Bronchial epithelial cell (primary cell): ENCODE results near the gene PSTPIP2. TPM values are rescaled to one million over a fixed set of nuclear protein-coding genes. Genes with fewer than 3 reads are reported as not detected.

Experiments
- DNase-seq: peaks from one replicate; pipeline ENCODE4 v3.0.0-alpha.2; 2010; ENCODE audit warnings: low read depth
- FAIRE-seq: peaks from 2 replicates; lab custom pipeline; 2011; peaks lifted over from hg19 to GRCh38; lab: Jason Lieb, UNC
- H3K27me3 ChIP-seq: 2 replicates; pipeline ENCODE4 v1.5.1; 2011; ENCODE audit warnings: low read length; ENCODE audit not compliant: control insufficient read depth, insufficient read depth
- H3K36me3 ChIP-seq: 2 replicates; pipeline ENCODE4 v1.5.1; 2011; ENCODE audit warnings: low read length; ENCODE audit not compliant: control insufficient read depth, insufficient read depth
- H3K4me3 ChIP-seq: 2 replicates; pipeline ENCODE4 v1.5.1; 2011; ENCODE audit warnings: mild to moderate bottlenecking, low read depth, low read length, control low read depth
- total RNA-seq: library from RNA; depleted of rRNA; stranded (reverse); fragments of >200 nt; gene quantifications from 2 replicates; pipeline ENCODE4 v1.2.1, GENCODE V29; 2014
- TF ChIP-seq, protein P1 (sequence below): IDR thresholded peaks from 2 replicates; pipeline ENCODE4 v1.5.1; 2011; ENCODE audit warnings: mild to moderate bottlenecking, moderate library complexity, low read length, control low read depth, inconsistent platforms; ENCODE audit not compliant: insufficient read depth, severe bottlenecking

PSTPIP2 gene
- total RNA-seq, 1 donor from 2014 or later: 6.6 TPM

DNA sequence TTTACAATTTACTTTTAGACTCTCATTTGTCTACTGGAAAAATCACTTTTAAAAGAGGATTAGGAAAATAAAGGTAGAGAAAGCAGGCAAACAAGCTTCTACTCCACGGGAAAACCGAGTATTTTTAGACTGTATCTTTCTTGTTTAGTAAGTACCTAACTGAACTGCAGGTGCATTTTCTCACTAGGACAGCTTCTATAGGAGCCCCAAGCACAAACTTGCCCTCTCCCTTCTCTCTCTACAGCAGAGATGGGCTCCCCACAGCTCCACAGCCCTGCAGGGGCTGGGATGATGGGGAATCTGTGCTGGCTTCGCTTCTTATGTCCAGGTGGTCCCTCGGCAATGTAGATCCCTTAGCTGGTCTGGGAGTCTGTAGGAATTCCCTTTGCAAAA lies 16.2 kb downstream of the PSTPIP2 start:
- FAIRE-seq (no peak), DNase-seq (no peak)
- TF ChIP-seq, protein P1, sequence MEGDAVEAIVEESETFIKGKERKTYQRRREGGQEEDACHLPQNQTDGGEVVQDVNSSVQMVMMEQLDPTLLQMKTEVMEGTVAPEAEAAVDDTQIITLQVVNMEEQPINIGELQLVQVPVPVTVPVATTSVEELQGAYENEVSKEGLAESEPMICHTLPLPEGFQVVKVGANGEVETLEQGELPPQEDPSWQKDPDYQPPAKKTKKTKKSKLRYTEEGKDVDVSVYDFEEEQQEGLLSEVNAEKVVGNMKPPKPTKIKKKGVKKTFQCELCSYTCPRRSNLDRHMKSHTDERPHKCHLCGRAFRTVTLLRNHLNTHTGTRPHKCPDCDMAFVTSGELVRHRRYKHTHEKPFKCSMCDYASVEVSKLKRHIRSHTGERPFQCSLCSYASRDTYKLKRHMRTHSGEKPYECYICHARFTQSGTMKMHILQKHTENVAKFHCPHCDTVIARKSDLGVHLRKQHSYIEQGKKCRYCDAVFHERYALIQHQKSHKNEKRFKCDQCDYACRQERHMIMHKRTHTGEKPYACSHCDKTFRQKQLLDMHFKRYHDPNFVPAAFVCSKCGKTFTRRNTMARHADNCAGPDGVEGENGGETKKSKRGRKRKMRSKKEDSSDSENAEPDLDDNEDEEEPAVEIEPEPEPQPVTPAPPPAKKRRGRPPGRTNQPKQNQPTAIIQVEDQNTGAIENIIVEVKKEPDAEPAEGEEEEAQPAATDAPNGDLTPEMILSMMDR: no peak
- Histone ChIP-seq H3K27me3 (no peaks in the 10 kb centered on the region), H3K36me3 (no peaks in the 10 kb centered on the region), H3K4me3 (no peak overlapping the region)

GRCh38 chr18:46054956-46055837 lies 16.9 kb downstream of the PSTPIP2 start:
- FAIRE-seq (no peak), DNase-seq (no peak)
- Histone ChIP-seq H3K27me3 (no peaks in the 10 kb centered on the region), H3K36me3 (no peaks in the 10 kb centered on the region), H3K4me3 (no peak overlapping the region)
- TF ChIP-seq, protein P1: no peak

GRCh38 chr18:46053368-46054095 lies 18.5 kb downstream of the PSTPIP2 start:
- no peak overlapping the region for H3K4me3 ChIP-seq
- FAIRE-seq: no peak
- no peaks in the 10 kb centered on the region for H3K36me3 ChIP-seq
- TF ChIP-seq, protein P1: no peak
- H3K27me3 ChIP-seq: no peaks in the 10 kb centered on the region
- no peak for DNase-seq

DNA sequence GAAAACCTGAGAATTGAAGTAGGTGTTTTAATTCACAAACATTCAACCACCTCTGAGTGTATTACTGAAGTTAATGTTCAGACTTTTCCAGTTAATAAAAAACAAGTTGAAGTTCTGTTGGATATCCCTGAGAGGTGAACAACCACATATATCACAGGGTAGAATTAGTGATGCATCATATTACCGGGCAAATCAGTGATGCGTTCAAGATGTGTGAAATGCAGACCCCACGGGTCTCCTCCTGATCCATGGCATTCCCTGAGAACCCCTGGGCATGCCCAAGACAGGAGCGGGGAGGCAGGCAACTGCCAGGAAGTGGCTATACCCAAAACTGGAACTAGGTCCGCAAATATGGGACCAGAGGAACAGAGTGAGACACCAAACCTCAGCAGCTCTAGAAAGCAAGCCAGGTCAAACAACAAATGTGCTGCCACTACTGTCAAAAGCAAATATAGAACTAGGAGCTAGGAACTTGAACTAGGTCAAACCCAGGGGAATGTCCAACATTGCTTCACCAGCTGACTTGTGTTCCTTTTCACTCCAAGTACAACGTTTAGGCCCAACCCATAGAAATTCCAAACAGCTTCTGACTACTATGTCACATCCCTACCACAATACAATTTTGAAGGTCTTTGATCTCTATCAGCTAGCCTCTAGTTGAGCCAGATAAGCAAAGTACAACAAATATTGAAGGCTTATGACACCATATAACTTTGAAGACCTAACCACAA lies 20.2 kb downstream of the PSTPIP2 start:
- DNase-seq (peak; percentile 80), FAIRE-seq (no peak)
- no peak overlapping the region for H3K4me3 ChIP-seq
- TF ChIP-seq, protein P1: no peak
- no peaks in the 10 kb centered on the region for H3K27me3 ChIP-seq
- H3K36me3 ChIP-seq: no peaks in the 10 kb centered on the region

DNA sequence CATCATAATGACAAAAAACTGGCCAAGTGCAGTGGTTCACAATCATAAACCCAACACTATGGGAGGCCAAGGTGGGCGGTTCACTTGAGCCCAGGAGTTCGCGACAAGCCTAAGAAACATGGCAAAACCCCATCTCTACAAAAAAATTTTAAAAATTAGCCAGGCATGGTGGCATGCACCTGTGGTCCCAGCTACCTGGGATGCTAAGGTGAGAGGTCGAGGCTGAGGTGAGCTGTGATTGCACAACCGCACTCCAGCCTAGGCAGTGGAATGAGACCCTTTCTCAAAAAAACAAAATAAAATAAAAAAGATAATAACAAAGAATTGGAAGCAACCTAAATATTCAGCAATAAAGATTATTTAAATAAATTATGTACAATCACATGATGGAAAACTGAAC lies 21.8 kb downstream of the PSTPIP2 start:
- no peak for FAIRE-seq

More for the DNA sequence above, 21.8 kb downstream of the PSTPIP2 start:
- H3K36me3 ChIP-seq: no peaks in the 10 kb centered on the region
- no peak overlapping the region for H3K4me3 ChIP-seq
- H3K27me3 ChIP-seq: no peaks in the 10 kb centered on the region
- no peak for DNase-seq
- TF ChIP-seq, protein P1: no peak
